Mucosa of rectum (tissue), 2 donors: ENCODE measurements around the gene CCR8.

Experiments
- H3K27ac ChIP-seq, 2 donors: one replicate each; pipeline ENCODE4 v1.7.0; 2013; ENCODE audit warnings: inconsistent platforms in 2 of 2, low read depth in 2 of 2, low read length in 2 of 2
- H3K27me3 ChIP-seq, 2 donors: one replicate each; pipeline ENCODE4 v1.7.0; 2013; ENCODE audit warnings: low read length in 2 of 2; ENCODE audit not compliant: control insufficient read depth in 2 of 2, insufficient read depth in 2 of 2
- H3K36me3 ChIP-seq, 2 donors: one replicate each; pipeline ENCODE4 v1.7.0; 2013; ENCODE audit warnings: low read length in 2 of 2; ENCODE audit not compliant: control insufficient read depth in 2 of 2, insufficient read depth in 2 of 2
- H3K4me1 ChIP-seq, 2 donors: one replicate each; pipeline ENCODE4 v1.7.0; 2013; ENCODE audit warnings: low read length in 2 of 2, mild to moderate bottlenecking in 1 of 2; ENCODE audit not compliant: control insufficient read depth in 2 of 2, insufficient read depth in 2 of 2
- H3K4me3 ChIP-seq, 2 donors: one replicate each; pipeline ENCODE4 v1.7.0; 2013; ENCODE audit warnings: low read length in 2 of 2
- H3K9ac ChIP-seq, 2 donors: one replicate each; pipeline ENCODE4 v1.7.0; 2013; ENCODE audit warnings: low read length in 2 of 2, low read depth in 1 of 2, mild to moderate bottlenecking in 1 of 2
- H3K9me3 ChIP-seq, 2 donors: one replicate each; pipeline ENCODE4 v1.7.0; 2013; ENCODE audit warnings: low read length in 2 of 2; ENCODE audit not compliant: control insufficient read depth in 2 of 2
- donor health status: healthy.
- donor health status: Normal muscosa, but diverticular disease.

Gene CCR8, protein sequence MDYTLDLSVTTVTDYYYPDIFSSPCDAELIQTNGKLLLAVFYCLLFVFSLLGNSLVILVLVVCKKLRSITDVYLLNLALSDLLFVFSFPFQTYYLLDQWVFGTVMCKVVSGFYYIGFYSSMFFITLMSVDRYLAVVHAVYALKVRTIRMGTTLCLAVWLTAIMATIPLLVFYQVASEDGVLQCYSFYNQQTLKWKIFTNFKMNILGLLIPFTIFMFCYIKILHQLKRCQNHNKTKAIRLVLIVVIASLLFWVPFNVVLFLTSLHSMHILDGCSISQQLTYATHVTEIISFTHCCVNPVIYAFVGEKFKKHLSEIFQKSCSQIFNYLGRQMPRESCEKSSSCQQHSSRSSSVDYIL

GRCh38 chr3:39329493-39329892, at the start of gene CCR8:
Gene CCR8 (plus strand): TSS chr3:39329709. CDS start chr3:39332332, 2,623 bp downstream.
- no peak within 1 kb of the TSS for H3K4me3 ChIP-seq
- peaks cover 0 to 3% of the 10 kb centered on the region in 2 donors for H3K4me1 ChIP-seq
- H3K27ac ChIP-seq: no peak within 1 kb of the TSS
- H3K27me3 ChIP-seq: no peaks in the 10 kb centered on the region
- no peak within 1 kb of the TSS for H3K9ac ChIP-seq
- H3K9me3 ChIP-seq: no peaks in the 10 kb centered on the region
- no peaks in the 10 kb centered on the region for H3K36me3 ChIP-seq

DNA sequence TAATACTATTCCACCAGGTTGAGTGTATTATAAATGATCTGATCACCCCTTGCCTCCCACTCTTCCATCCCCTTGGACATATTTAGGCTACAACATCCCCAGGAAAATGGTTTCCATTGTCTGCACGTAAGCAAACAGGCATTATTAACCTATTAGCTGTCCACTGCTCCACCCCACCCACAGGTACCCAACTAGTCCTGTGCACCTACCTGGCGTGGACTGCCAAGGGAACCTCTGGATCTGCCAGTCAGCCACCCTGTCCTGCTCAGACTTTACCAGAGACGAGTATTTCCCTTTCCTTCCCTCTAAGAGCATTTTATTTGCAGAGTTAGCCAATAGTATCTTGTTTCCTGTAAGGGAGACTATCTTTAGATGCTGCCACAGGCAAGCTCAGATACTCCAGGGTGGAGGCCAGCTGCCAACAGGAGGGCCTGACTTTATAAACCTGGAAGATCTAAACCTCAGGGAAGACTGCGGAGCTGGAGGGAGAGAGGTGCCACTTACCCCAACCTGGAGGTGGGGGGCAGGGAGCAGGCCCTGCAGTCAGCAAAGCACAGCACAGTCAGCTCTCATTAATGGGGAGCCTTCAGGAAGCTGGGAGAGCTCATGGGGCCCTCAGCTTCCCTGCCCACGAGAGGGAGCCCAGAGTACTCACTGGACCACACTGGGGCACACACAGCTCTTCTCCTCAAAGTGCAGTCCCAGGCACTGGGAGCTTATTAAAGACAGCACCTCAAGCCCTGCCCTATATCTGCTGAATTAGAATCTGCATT, 49.6 kb upstream of the CCR8 start, which contains the start of gene CX3CR1:
Gene CX3CR1 (minus strand): TSS at position 292 of the 773 bp plus-strand sequence. CDS start 13,527 bp downstream, outside the sequence.
- Histone ChIP-seq H3K4me3 (no peak within 1 kb of the TSS), H3K9me3 (no peaks in the 10 kb centered on the region), H3K9ac (no peak within 1 kb of the TSS), H3K36me3 (no peaks in the 10 kb centered on the region), H3K27ac (no peak within 1 kb of the TSS), H3K27me3 (no peaks in the 10 kb centered on the region), H3K4me1 (no peaks in the 10 kb centered on the region)

DNA sequence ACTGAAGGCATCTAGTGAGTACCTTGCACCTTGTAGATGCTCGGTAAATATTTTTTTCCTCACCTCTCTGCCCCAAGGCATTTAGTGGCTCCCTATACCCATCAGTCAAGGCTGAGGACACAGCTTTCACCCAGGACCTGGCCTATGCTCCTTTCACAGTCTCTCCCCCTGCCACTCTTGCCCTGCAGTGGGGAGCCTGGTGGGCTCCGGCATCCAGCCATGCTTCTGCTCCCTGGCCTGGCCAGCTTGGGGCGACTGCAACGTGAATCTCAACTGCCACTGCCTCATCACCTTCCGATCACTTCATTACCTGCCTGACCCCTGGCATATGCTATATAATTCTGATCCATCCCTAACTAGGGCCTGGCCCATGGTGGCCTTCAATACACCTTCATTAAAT, 48.9 kb upstream of the CCR8 start:
- H3K36me3 ChIP-seq: no peaks in the 10 kb centered on the region
- no peak overlapping the region for H3K27ac ChIP-seq
- H3K27me3 ChIP-seq: no peaks in the 10 kb centered on the region
- H3K4me1 ChIP-seq: no peaks in the 10 kb centered on the region
- H3K9ac ChIP-seq: no peak overlapping the region
- H3K4me3 ChIP-seq: no peak overlapping the region
- H3K9me3 ChIP-seq: no peaks in the 10 kb centered on the region

DNA sequence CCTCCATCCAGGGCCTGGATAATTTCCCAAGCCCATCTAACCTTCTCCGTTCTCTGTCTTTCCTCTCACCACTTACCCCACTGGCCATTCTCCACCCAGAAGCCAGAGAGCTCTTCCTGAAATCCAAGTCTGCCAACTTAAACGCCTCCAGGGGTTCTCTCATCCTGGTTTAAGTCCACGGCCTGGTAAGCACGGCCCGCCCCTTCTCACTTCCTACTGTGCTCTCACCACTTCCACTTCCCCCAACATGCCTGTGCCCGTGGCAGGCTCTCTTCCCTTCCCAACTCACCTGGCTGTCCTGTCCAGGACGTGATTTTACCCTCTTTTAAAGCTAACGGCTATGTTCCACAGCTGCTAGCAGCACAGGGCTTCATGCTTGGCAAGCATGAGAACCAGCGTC, 48.0 kb upstream of the CCR8 start:
- Histone ChIP-seq H3K4me3 (no peak overlapping the region), H3K27me3 (no peaks in the 10 kb centered on the region), H3K36me3 (no peaks in the 10 kb centered on the region), H3K27ac (no peak overlapping the region), H3K4me1 (no peaks in the 10 kb centered on the region), H3K9me3 (no peaks in the 10 kb centered on the region), H3K9ac (no peak overlapping the region)

- Histone ChIP-seq H3K36me3 (no peaks in the 10 kb centered on the region), H3K4me1 (no peaks in the 10 kb centered on the region)
These were observed 47.5 kb upstream of the CCR8 start for GRCh38 chr3:39282057-39282456.

DNA sequence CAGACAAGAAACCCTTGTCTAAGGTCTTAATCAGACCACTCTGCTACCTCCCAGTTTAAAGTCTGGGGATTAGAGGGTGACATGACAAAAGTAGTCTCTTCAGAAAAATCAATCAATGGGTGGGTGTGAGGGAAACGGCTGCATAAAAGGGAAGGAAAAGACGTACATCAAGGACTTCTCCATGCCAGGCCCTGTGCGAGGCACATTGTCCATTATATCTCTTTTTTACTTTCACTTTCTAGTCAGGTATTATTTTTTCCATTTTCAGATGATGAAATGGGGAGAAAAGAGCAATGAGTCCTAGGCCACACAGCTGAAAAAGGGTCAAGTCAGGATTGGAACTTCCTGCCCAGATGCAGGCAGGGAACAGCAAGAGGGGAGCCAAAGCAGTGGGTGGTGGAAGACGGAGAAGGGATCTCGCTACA, 45.0 kb upstream of the CCR8 start:
- Histone ChIP-seq H3K9me3 (no peaks in the 10 kb centered on the region), H3K4me1 (no peaks in the 10 kb centered on the region), H3K27me3 (no peaks in the 10 kb centered on the region), H3K27ac (no peak overlapping the region), H3K36me3 (no peaks in the 10 kb centered on the region), H3K4me3 (no peak overlapping the region), H3K9ac (no peak overlapping the region)

More at GRCh38 chr3:39282057-39282456, 47.5 kb upstream of the CCR8 start:
- H3K27me3 ChIP-seq: no peaks in the 10 kb centered on the region
- H3K4me3 ChIP-seq: no peak overlapping the region
- H3K9me3 ChIP-seq: no peaks in the 10 kb centered on the region
- H3K9ac ChIP-seq: no peak overlapping the region
- no peak overlapping the region for H3K27ac ChIP-seq

DNA sequence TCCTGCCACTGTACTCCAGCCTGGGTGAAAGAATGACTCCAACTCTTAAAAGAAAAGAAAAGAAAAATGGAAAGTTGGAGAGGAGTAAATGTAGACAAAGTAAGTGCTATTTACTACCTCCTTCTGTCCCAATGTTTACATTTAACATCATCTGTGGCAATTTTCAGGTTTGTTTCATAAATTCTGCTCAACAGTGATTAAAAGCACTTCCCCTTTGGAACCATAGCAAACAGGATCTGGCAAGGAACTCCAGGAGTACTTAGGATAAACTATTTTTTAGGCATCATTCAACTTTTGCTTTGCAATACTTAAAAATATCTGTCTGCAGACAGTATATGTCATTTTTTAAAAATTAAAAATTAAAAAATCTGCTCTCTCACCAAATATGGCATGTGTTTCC, 44.2 kb upstream of the CCR8 start:
- Histone ChIP-seq H3K9ac (no peak overlapping the region), H3K4me1 (peaks cover 0 to 4% of the 10 kb centered on the region in 2 donors), H3K27me3 (no peaks in the 10 kb centered on the region), H3K4me3 (no peak overlapping the region), H3K36me3 (no peaks in the 10 kb centered on the region), H3K9me3 (no peaks in the 10 kb centered on the region), H3K27ac (no peak overlapping the region)

DNA sequence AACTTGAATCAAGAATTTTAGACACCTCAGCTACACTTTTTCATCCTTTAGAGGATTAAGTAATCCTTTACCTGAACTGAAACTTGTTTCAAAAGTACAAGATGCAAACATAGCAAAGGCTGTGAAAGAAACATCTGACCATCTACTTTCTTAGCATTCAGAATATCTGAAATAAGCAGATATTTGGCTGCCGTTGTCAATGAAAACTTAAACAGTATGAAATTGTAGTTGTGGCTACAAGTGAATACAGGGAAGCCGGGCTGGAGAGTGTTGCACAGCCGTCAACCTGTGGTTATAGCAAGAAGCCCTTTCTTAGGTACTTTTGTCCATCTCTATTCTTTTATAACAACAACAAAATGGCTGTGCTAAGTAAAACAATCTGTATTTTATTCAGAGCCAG, 42.7 kb upstream of the CCR8 start:
- no peak overlapping the region for H3K9ac ChIP-seq
- H3K9me3 ChIP-seq: no peaks in the 10 kb centered on the region
- no peaks in the 10 kb centered on the region for H3K36me3 ChIP-seq
- H3K4me1 ChIP-seq: peaks cover 0 to 4% of the 10 kb centered on the region in 2 donors
- H3K4me3 ChIP-seq: no peak overlapping the region
- no peak overlapping the region for H3K27ac ChIP-seq
- no peaks in the 10 kb centered on the region for H3K27me3 ChIP-seq

GRCh38 chr3:39287216-39288164, 42.0 kb upstream of the CCR8 start:
- Histone ChIP-seq H3K9me3 (no peaks in the 10 kb centered on the region), H3K4me3 (no peak overlapping the region), H3K9ac (no peak overlapping the region), H3K4me1 (peaks cover 0 to 4% of the 10 kb centered on the region in 2 donors), H3K36me3 (no peaks in the 10 kb centered on the region), H3K27ac (no peak overlapping the region), H3K27me3 (no peaks in the 10 kb centered on the region)
